Dermis blood vessel endothelial cell (primary cell): ENCODE measurements around the gene ABCA3. TPM values are rescaled to one million over a fixed set of nuclear protein-coding genes. Genes with fewer than 3 reads are reported as not detected.

Source experiments
- DNase-seq: peaks from one replicate; pipeline ENCODE4 v3.0.0; 2010
- total RNA-seq: library from RNA; depleted of rRNA; stranded (reverse); fragments of >200 nt; gene quantifications from 2 replicates; pipeline ENCODE4 v1.2.3, GENCODE V29; 2014

The ABCA3 gene
- total RNA-seq, 1 donor from 2014 or later, result 29.1 TPM

DNA sequence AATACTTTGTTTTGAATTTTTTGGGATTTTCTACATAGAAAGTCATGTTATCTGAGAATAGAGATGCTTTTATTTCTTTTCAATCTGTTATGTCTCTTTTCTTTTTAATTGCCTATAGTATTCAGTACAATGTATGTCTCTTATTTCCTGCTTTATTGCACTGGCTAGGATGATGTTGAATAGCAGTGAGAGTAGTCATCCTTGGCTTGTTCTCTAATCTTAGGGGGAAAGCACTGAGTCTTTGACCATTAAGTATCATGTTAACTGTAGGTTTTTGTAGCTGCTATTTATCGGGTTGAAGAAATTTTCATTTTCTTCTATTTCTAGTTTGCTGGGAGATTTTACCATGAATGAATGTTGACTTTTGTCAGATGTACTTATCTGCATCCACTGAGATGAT is 10.0 kb upstream of the ABCA3 start:
- DNase-seq, result no peak

DNA sequence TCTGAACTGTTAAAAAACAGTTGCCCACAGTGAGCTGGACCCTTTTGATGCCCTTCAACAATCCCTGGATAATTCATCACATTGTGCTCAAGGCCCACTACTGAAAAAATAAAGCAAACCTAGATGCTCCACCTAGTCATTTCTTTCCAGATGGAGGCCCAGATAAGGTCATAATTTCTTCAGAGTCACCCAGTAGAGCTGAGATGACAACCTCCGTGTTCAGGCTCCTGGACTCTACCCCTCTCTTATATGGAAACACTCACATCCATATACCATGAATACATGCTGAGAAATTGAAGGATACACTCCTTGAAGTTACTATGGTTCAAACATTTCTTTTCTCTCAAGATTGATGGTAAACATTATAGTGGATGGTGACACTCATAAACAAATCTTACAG is 2.7 kb upstream of the ABCA3 start:
- DNase-seq, result no peak

DNA sequence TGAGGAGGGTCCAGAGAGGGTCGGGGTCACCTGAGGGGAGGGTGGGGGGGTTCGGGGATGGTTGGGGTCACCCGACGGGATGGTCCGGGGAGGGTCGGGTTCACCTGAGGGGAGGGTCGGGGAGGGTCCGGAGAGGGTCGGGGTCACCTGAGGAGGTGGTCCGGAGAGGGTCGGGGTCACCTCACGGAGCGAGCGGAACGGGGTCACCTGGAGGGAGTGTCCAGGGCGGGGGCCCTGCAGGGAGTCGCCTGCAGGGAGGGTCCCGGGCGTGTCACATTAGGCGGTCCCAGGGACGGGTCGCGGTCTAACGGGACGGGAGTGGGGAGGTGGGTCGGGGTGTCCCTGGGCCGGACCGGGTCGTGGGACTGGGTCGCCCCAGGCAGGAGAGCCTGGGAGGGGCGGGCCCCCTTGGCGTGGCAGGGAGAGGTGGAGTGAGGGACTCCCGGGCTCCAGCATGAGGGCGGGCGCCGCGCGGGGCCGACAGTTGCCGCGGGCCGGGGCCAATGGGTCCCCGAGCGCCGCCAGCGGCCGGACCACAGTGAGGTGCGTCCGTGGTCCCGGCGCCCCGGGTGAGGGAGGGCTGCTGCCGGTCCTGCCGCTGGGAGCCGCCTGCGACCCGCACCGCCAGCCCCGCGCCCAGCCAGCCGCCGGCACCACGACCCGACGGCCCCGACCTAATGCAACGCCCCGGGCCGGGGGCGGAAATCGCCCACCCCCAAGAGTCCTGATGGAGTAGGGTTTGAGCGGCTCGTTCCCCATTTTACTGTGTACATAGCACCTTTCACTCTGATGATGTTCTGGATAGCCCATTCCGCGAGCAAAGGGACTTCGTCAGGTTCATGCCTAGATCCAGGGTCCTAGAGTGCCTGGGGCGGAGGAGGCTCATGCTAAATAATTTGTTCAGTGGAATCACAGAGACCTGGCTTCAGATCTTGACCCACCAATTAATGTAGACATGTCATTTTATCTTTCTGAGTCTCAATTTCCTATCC is 1.2 kb upstream of the ABCA3 start:
- no peak for DNase-seq

DNA sequence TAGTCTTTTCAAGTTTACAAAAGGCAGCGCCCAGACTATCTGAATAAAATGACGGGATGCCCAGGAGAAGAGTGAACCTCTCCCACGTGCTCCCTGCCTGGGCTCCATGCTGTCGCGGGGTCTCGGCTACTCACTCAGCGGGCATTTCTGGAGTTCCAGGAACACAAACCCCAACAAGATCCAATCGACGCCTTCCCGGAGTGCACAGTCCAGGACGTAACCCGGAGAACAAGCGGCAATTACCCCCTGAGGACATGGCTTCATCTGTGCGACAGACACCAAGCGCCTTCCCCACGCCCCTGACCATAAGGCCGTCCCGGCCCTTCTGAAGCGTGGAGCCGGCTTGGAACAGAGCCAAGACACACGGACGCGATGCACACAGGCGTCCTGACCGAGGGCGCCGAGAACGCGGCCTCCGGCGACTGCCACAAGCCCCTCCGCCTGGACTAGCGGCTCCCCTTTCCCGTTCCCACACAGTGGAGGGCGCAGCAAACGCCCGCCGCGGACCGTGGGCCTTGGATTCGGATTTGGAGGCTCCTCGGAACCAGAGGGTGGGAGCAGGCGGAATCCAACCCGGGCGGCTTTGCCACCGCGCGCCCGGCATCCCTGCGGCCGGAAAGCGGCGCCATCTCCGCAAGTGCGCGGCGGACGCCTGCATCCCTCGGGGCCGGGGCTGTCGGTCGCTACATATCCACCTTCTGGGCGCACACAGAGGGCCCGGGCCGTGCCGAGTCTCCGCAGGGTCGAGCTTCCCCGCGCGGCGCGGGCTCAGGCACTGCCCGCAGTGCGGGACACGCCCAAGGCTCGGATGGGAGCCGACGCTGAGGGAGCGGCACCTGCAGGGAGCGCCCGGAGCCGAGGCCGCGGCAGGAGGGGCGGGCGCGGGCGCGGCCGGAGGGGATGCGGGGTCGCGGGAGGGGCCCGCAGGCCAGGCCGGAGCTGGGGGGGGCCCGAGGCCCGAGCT is 725 bp downstream of the ABCA3 start:
- DNase-seq, result peak; percentile 75

DNA sequence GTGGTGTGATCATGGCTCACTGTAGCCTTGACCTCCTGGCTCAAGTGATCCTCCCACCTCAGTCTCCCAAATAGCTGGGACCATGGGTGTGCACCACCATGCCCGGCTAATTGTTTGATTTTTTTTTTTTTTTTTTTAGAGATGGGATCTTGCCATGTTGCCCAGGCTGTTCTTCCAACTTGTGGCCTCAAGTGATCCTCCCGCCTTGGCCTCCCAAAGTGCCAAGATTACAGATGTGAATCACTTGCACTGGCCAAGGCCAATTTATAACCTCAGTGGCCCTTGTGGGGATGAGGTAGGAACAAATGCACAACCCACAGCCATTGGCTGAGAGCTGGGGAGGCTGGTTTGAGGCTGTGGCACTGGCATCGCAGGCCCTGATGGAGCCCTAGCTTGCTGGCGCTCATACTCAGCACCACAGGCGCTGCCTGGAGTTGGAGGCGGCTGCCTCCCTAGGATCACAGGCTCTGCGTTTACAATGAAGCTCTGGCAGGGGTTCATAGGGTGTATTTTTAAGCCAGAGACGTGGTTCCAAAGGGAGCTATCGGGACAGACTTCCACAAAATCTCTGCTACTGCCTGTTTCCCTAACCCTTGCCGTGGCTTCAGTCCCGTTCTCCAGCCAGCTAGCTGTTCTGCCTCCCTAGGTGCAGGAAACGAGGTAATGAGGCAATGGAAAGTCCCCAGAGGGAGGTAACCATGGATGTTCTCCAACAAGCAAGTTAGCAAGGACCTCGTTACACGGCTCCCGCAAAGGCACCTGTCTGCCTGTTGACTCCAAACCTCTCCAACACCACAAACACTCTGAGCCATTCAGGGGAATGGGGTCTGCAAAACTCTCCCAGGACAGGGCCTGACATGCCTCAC is 2.9 kb downstream of the ABCA3 start:
- DNase-seq, result peak; percentile 61

DNA sequence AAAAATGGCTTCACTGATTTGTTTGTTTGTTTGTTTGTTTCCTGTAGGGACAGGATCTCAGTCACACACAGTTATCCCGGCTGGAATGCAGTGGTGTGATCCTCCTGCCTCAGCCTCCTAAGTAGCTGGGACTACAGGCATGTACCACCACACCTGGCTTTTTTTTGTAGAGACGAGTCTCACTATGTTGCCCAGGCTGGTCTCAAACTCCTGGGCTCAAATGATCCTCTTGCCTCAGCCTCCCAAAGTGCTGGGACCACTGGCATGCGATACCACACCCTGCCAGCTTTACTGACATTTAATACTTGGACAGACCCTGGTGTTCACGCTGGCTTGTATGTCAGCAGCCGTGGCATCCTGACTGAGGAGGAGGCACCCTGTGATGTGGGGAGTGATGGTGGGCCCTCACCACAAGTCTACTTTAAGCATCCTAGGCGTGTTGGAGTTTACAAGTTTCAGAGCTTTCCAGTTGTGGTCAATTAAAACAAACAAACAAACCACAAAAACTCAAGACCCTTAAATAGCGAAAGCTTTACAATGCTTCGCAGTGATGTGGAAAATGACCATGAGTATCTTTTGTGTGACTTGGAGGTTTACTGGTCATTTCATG is 5.1 kb downstream of the ABCA3 start:
- no peak for DNase-seq

DNA sequence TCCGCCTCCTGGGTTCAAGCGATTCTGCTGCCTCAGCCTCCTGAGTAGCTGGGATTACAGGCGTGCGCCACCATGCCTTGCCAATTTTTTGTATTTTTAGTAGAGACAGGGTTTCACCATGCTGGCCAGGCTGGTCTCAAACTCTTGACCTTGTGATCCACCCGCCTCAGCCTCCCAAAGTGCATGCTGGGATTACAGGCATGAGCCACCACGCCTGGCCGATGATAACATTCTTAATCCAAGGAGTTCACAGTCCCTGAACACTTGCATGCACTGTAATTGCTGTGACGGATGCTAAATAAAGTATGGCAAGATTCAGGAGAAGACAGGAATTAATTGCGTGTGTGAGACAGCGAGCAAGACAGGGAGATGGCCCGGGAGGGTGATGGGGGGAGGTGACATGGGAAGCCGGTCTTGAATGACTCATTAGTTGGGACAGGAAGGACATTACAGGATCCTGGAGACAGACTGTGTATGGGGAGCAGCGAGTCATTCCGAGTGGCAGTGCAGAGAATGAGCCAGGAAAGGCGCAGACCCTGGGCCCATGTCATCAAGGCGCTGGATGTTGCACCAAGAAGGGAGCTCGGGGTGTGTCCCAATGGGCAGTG is 6.7 kb downstream of the ABCA3 start:
- DNase-seq, result peak; percentile 59

DNA sequence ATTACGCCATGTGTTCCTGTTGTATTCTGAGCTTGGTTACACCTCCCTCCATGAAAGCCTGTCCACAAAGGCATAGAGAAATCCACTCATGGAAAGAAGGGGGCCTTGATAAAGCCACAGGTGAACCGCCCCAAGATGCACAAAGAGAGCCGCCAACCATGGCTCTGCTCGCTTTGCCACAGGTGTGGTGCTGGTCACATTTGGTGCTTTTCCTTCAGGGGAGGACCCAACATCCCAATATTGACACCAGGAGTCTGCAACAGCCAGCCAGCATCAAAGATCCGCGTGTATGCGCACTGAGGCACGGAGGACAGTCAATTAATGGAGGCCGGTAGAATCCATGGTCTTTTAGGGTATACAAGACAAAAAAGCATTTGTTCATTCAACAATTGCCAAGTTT is 7.3 kb downstream of the ABCA3 start:
- DNase-seq, result no peak

DNA sequence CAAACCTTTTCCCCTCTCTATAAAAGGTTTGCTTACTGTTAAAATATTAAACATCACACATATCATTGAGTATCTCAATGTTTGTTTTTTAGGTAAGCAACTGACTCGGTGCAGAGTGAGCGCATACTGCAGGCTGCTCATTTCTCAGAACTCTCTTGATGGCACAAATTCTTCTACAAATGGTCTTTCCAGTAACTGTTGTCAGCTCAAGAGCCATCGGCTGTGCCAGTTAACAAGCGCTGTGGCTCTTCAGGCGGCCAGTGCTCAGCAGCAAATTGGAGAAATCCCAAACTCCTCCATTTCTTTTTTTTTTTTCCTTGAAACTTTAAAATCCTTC is 8.6 kb downstream of the ABCA3 start:
- no peak for DNase-seq

DNA sequence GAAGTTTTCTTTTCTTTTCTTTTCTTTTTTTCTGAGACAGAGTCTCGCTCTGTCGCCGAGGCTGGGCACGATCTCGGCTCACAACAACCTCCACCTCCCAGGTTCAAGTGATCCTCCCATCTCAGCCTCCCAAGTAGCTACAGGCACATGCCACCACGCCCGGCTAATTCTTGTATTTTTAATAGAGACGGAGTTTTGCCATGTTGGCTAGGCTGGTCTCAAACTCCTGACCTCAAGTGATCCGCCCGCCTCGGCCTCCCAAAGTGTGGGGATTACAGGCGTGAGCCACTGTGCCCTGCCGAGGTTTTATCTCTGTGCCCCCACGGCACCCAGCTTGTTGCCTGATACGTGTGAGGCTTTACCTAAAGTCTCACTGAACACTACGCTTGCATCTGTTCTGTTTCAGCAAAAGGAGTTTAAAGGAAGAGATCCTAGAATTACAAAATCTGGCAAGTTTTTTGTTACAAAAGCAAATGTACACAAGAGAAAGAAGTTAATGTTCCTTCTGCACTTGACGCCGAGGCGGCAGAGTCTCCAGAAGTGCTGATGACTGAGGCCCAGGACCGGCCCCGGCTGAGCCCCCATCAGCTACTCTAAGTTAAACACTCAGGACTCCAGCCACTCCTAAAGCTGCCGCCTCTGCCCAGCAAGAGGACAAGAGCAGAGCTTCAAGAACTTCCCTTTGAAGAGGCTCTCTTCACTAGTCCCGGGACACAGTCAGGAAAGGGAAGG is 9.2 kb downstream of the ABCA3 start:
- no peak for DNase-seq

DNA sequence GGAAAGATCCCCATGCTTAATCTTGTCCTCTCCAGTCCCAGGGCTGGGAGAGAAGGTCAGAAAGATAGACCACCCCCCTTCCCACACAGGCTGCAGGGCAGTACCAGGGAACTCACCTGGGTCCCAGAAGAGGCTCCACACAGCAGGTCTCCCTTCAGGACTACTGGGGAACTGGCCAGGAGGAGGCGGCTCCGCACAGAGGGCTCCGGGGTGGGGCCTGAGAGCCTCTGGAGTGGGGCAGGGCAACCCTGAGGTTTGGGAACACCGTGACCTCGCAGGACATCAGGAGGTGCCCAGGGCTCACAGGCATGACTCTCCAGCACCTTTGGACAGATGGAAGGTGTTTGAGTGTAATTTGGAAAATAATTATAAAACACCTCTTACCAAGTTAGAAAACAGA is 11.0 kb downstream of the ABCA3 start:
- DNase-seq, result no peak

DNA sequence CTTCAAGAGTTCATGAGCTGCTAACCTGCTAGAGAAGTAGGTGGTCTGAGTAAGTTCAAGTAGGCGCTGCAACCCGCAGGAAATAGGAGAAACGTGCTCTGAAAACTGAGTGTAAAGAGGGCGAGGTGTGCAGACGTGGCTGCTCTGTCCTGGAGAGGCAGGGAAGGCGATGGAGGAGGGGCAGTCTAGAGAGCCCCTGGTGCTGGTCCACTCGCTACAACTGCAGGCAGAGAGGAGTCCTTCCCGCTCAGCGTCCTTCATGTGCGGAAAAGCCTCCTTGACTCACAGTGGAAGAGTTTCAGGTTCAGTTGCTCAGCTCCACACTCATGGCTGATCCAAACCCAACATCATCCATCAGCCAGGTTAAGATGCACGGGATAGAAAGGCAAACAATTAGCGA is 12.1 kb downstream of the ABCA3 start:
- no peak for DNase-seq

DNA sequence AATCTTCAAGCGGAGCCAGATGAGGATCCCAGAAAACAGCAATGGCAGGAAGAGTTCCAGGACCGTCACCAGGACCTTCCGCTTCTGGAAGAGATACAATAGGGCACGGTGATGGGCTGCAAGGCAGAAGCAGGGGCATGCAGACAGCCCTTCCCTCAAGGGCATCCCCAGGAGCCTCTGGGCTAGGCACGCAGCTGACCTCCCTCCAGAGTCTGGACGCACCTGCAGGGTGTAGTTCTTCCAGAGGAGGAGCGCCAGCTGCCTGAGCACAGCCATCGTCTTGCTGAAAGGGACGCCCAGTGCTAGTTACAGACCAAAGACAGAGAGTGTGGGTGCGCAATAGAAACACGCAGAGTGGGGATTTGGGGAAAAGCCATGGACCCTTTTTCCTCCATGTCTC is 14.3 kb downstream of the ABCA3 start:
- DNase-seq, result no peak

DNA sequence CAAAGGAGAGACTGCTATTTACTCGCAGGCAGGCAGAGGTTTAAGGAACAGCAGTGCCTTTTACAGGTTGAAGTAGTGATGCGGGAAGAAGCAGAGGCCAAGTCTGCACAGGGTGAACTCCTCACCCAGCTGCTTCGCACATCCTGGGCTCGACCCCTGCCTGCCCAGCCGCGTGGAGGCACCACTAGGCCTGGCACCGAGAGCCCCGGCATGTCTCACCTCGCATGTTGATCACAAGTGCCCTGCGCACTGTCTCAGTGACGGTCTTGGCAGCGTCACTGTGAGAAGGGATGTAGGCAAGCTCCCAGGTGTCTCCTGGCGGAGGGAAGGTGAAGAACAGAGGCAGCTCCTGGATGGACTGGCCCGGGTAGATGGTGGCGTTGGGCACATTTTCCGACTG is 14.7 kb downstream of the ABCA3 start:
- DNase-seq, result no peak

DNA sequence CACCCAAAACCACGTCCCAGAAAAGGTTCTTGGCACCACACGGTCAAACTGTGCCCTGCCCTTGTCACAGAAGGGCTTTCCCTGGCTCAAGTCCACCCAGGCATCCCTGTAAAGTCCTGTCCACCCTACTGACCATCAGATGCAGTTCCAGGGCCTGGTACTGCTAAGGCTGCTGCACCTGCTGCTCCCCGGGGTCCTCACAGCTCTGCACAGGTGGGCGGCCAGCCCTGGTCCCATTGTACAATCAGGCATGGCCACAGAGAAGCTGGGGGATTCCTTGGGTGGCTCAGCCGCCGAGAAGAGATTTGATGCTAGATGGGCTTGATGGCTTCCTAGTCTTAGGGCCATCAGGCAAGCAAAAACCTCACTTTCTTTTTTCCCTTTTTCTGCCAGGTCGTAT is 15.3 kb downstream of the ABCA3 start:
- no peak for DNase-seq

DNA sequence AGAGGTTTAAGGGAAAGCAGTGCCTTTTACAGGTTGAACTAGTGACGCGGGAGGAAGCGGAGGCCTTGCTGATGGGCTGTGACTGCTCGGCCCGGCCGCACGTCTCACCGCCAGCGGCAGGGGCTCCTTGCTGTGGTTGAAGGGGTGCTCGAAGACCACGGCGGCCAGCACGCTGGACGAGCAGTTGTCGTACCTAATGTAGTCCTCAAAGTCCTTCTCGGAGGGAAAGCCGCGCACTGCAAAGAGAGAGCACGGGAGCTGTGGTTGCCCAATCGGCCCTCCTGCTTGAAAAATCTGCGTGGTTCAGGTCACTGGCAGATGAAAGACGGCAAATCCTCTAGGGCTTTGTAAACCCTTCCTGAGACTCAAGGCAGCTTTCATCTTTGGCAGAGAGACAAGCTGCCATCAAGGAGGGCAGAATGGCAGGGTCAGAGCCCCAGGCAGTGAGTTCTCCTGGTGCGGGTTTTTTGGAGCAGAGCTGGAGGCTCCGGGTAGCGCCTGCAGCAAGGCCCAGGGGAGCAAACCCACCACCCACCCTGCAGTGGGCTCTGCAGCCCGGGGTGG is 16.1 kb downstream of the ABCA3 start:
- no peak for DNase-seq

DNA sequence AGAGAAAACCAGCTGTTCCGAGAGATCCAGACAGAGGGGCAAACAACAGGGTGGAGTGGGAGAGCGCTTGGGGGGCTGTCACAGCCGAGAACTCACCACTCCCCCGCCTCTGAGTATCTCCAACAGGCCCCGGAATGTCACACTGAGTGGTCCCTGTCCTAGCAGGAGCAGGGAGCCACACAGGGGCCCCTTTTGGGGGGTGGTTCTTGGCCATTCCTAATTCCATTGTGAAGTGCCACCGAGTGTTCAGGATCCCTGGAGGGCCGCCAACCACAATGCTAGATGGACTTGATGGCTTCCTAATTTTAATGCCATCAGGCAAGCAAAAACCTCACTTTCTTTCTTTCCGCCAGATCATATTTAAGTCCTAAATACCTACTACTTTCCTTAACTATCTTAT is 16.8 kb downstream of the ABCA3 start:
- DNase-seq, result no peak

DNA sequence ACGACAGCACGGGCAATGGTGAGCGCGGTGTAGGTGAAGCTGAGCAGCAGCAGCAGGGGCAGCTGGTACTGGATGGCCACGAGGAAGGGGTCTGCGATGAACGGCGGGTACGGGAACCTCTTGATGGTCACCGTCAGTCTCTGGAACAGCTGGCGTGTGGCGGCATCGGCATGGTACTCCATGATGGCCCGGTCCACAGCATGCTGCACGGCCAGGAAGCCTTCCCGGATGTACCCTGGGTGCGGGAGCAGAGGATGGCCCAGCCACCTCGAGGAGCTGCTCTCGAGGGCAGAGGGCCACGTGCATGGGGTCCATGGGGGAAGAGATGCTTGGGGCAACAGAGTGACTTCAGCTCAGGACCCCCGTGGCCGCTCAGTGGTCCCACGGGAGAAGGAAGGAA is 20.9 kb downstream of the ABCA3 start:
- no peak for DNase-seq

DNA sequence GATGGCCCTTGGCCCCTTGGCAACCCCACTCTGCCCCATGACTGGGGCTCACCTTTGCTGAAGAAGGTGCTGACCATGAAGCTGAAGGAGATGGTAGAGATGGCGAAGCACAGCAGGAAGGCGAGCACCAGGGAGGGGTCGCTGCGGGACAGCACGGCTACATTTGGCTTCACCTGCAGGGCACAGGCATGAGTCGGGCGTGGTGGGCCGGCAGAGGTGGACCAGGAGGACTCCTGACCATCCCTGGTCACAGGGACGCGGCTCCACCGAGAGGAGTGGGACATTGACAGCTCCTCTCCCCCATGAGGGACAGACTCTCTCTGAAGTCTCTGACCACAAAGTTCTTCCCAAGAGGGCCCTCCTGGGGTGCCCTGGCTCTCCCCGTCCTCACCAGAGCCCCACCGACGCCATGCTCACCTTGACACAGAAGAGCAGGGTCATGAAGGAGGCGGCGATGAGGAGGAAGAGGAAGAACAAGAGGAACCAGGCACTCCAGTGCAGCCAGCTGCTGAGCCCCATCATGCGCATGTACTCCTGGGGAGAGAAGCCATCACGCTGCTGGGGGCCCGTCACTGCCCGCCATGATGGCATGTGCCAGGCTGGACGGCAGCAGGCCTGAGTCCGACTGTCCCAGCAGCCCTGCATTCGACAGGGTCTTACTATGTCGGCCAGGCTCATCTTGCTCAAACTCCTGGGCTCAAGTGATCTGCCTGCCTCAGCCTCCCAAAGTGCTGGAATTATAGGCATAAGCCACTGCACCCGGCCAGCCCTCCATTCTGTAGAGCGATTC is 23.1 kb downstream of the ABCA3 start:
- DNase-seq, result no peak
